NCI-H1092 (cell line): ENCODE results near the gene ORM2.
"Not testable (repeated sequence)": the region's sequence is repeated elsewhere in the genome, so short reads cannot be mapped to it uniquely, and the experiment has no call there.

ENCODE experiments used
- DNase-seq: peaks from one replicate; lab custom pipeline; 2025; lab: John Stamatoyannopoulos, UW

The ORM2 gene

DNA sequence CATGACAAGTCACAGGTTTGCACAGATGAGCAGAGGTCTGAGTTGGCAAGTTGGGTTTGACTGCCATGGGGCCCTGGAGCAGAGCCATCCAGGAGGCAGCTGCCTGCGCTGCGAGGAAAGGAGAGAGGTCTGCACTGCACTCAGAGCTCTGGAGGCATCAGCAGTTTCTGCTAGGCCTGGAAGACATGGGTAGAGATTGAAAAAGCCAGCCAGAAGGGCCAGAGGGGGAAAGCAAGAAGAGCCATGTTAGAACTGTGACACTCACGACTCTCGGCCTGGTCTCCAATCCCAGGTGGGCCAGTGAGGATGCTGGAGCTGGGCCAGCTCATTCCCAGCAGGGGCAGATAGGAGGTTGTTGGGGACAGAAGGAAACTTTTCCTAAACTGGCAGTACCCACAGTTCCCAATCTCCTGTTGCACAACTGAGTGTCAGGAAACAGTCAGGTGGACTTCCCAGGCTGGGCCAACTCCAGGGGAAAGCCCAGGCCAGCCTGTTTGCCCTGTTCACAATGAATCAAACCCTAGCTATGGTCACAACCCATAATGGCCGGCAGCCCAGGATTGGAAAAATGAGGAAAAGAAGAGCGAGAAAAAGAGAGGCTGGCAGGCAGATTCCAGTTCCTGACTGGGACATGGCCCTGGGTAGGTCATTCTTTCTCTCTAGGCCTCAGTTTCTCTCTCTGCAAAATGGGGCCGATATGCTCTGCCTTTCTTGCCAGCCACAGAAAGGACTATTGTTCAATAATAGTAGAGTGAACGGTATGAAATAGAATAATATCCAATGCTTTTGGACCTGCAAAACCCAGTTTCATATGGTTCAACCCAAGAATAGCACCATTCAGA, 14.6 kb upstream of the ORM2 start:
- no peak for DNase-seq

DNA sequence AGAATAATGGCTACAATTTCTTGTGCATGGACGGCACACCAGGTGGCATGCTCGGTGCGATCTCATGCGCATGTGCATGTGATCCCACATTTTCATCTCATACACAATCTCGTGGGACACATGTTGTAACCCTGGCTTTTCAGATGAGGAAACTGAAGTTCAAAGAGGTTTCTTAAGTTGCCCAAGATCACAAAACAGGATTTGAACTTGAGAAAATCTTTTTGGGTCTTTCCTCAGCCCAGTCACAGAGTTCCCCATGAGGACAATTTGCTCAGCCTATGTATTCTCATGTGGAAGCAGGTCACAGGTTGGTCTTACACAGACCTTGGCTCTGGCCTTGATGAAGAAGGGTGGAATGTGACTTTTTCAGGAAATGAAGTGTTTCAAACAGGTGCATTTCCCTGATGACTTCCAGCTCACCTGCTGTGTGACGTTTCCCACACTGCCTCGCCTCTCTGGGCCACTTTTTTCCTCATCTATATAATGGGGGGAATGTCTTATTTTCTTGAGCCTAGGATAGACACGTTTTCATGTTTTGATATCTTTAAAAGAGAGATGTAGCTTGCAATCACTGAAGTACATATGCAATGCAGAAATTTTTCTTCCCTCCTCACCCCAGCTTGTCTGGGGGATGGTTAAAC, 13.8 kb upstream of the ORM2 start:
- DNase-seq: no peak

GRCh38 chr9:114316605-114317230, 13.0 kb upstream of the ORM2 start:
- DNase-seq: no peak

- no peak for DNase-seq
Measured at GRCh38 chr9:114317665-114318357, 11.9 kb upstream of the ORM2 start.

DNA sequence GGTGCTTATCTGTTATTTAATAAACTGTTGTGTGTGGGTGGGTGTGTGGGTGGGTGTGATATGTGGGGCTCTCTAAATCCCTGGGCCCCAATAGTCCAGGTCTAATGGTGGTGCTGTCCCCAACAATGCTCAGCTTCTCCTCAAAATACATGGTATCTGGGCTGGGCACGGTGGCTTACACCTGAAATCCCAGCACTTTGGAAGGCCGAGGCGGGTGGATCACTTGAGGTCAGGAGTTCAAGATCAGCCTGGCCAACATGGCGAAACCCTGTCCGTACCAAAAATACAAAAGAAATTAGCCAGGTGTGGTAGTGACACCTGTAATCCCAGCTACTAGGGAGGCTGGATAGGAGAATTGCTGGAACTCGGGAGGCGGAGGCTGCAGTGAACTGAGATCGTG, 11.3 kb upstream of the ORM2 start:
- DNase-seq: no peak

DNA sequence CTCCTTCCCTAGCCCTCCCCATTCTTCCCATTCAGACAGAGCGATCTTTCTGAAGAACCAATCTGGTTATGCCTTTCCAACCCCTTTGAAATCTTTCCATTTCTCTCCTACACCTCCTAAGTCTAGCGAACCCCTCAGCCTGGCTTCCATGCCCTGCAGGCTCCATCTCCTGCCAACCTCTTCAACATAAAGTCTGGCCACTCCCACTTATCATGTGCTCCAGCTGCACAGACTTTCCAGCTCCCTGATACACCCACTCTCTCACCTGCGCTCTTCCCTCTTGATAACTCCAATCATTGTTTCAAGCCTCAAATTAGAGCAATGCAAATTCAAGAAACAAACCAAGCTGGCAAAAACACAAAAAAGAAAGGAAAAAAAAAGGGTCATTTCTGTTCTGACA, 10.5 kb upstream of the ORM2 start:
- no peak for DNase-seq

GRCh38 chr9:114320710-114321109, 9.0 kb upstream of the ORM2 start:
- DNase-seq: not testable (repeated sequence)

- no peak for DNase-seq
Measured at GRCh38 chr9:114321759-114322158, 7.9 kb upstream of the ORM2 start.

GRCh38 chr9:114322160-114322818, 7.4 kb upstream of the ORM2 start:
- not testable (repeated sequence) for DNase-seq

GRCh38 chr9:114322831-114323531, 6.7 kb upstream of the ORM2 start, which contains the start of gene ORM1:
TSS of gene ORM1 (plus strand) at chr9:114323098. CDS start at chr9:114323134, 36 bp downstream.
- not testable (repeated sequence) for DNase-seq

GRCh38 chr9:114323849-114324248, 5.8 kb upstream of the ORM2 start:
- not testable (repeated sequence) for DNase-seq

- no peak for DNase-seq
Measured at GRCh38 chr9:114324492-114324891, 5.2 kb upstream of the ORM2 start.

DNA sequence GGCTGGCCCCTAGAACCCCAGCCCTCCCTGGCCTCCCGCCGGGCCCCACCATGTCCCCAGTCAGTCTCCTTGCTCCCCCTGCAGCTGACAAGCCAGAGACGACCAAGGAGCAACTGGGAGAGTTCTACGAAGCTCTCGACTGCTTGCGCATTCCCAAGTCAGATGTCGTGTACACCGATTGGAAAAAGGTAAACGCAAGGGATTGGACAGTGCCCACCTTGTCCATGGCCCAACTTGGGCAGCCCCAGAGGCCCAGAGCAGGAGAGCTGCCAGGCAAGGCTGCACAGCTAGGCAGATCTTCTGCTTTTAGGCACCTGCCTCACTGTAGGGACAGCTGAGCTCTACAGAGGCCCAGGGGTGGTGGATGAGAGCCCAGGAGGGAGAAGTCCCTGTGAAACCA, 4.7 kb upstream of the ORM2 start:
- DNase-seq: not testable (repeated sequence)

DNA sequence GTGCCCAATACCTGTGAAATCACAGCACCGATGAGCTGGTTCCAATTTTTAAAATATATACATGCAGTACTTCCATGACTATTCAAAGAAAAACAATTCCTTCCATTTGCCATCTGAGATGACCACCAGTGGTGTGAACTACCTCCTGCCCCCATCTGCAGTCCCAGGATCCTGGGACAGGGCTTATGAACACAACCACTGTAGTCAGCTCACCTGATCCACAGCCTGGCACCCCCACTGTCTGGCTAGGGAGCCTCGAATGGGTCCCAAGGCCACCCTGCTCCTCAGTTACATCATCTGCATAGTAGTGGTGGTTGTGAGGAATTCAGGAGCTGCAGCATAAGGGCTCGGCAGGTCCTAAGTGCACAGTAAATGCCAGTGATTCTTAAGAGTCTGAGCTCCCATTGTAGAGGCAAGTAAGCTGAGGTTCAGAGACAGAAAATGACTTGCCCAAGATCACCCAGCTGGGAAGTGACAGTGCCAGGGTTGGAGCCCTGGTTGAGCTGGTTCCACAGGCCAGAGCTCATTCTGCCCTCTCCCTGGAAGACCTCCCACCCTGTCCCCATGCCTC, 3.9 kb upstream of the ORM2 start:
- DNase-seq: not testable (repeated sequence)

- DNase-seq: no peak
Measured at GRCh38 chr9:114327749-114328148, 1.9 kb upstream of the ORM2 start.

GRCh38 chr9:114328357-114328820, 1.3 kb upstream of the ORM2 start:
- not testable (repeated sequence) for DNase-seq

GRCh38 chr9:114328937-114329624, 588 bp upstream of the ORM2 start:
- DNase-seq: not testable (repeated sequence)

- no peak for DNase-seq
Measured at GRCh38 chr9:114330636-114331035, 967 bp downstream of the ORM2 start.

DNA sequence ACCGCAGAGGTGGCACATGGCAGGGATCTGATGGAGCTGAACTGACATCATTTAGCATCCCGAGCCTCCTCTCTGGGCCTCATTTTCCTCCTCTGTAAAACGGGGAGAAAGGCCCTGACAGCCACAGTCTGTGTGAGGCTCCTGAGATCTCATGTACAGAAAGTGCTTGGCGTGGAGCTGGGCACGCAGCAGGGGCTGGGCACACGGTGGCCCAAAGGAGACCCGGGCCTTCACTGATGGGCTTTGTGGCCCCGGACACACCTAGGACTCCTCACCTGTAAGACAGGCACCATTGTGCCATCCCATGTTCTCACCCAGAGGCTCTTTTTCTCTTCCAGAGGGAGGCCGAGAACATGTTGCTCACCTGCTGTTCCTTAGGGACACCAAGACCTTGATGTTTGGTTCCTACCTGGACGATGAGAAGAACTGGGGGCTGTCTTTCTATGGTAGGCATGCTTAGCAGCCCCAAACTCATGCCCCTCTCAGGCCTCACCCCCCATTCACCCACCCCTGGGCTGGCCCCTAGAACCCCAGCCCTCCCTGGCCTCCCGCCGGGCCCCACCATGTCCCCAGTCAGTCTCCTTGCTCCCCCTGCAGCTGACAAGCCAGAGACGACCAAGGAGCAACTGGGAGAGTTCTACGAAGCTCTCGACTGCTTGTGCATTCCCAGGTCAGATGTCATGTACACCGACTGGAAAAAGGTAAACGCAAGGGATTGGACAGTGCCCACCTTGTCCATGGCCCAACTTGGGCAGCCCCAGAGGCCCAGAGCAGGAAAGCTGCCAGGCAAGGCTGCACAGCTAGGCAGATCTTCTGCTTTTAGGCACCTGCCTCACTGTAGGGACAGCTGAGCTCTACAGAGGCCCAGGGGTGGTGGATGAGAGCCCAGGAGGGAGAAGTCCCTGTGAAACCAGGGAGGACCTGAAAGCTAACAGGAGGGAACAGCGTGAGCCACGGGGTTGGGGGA, 1.8 kb downstream of the ORM2 start:
- not testable (repeated sequence) for DNase-seq
